Activated CD4-positive, alpha-beta T cell treated with anti-CD3 and anti-CD28 coated beads for 36 hours (primary cell): ENCODE results near the gene THBS3. TPM values are rescaled to one million over a fixed set of nuclear protein-coding genes. Genes with fewer than 3 reads are reported as not detected.
"Not testable (repeated sequence)": the region's sequence is repeated elsewhere in the genome, so short reads cannot be mapped to it uniquely, and the experiment has no call there.

Source experiments
- ATAC-seq: fragments of 200-7000 bp; cut with Tn5 transposase; one replicate; pipeline ENCODE4 v1.10.0; 2021; ENCODE audit warnings: mild to moderate bottlenecking, moderate library complexity
- CTCF ChIA-PET: fragments of 350-600 bp; sonication (Branson Sonifier 250); formaldehyde crosslinking; loops from one replicate; lab custom pipeline; 2021; ENCODE audit warnings: antibody characterized with exemption; lab: Charles Lee
- POLR2A ChIA-PET: fragments of 350-600 bp; sonication (Branson Sonifier 250); formaldehyde crosslinking; loops from one replicate; lab custom pipeline; 2021; ENCODE audit warnings: antibody characterized with exemption, inconsistent platforms; lab: Charles Lee
- DNase-seq: peaks from one replicate; pipeline ENCODE4 v3.0.0-alpha.2; 2020
- H3K27ac Mint-ChIP-seq: one replicate; pipeline ENCODE4 v1.8.0; 2021; ENCODE audit warnings: mixed read lengths
- H3K27me3 Mint-ChIP-seq: one replicate; pipeline ENCODE4 v1.8.0; 2021; ENCODE audit warnings: mixed read lengths
- H3K36me3 Mint-ChIP-seq: one replicate; pipeline ENCODE4 v1.8.0; 2021; ENCODE audit warnings: low read depth, mixed read lengths
- H3K4me1 Mint-ChIP-seq: one replicate; pipeline ENCODE4 v1.8.0; 2021; ENCODE audit warnings: mixed read lengths
- H3K4me3 Mint-ChIP-seq: one replicate; pipeline ENCODE4 v1.8.0; 2021; ENCODE audit warnings: mild to moderate bottlenecking, moderate library complexity, mixed read lengths
- H3K9me3 Mint-ChIP-seq: one replicate; pipeline ENCODE4 v1.8.0; 2021; ENCODE audit warnings: low read depth, mixed read lengths
- intact Hi-C, 2 experiments: fragments of 100-400 bp; cut with DNase I in 1 of 2; cut with micrococcal nuclease in 1 of 2; formaldehyde crosslinking; loops; one replicate each; pipeline versions ENCODE4 v1.14.2 to v1.15.1; 2022 to 2024; cut with DNase I, micrococcal nuclease
- total RNA-seq, 2 experiments: library from RNA; stranded (reverse); gene quantifications; one replicate each; pipeline ENCODE4 v1.2.3, GENCODE V29; 2021

The THBS3 gene
- total RNA-seq, 2 experiments from 2014 or later: 12.8 to 13.7 TPM

GRCh38 chr1:155250246-155250632 lies 42.5 kb upstream of the THBS3 start:
- ATAC-seq (peak; percentile 1), DNase-seq (peak; percentile 26)
- Mint-ChIP-seq H3K27ac (peak overlapping the region; percentile 31), H3K4me1 (peaks cover 24% of the 10 kb centered on the region), H3K27me3 (no peaks in the 10 kb centered on the region), H3K36me3 (peaks cover 7% of the 10 kb centered on the region), H3K4me3 (peak overlapping the region; percentile 38), H3K9me3 (no peaks in the 10 kb centered on the region)
- CTCF ChIA-PET: interaction anchor here (0.7 to 3.5 kb wide), 31 partner anchors 9 to 494 kb away, joined by 3 to 79 read pairs (median 5); partner anchors contain the start of genes CLK2, FDPS, KRTCAP2 and MTX1
- intact Hi-C loops: loop anchor here (1.0 kb wide), 5 partner anchors 27 to 342 kb away; partner anchors contain the start of genes FDPS (in 1 of the 2) and HCN3 (in 1 of the 2)
- POLR2A ChIA-PET: interaction anchor here (0.6 to 2.6 kb wide), 6 partner anchors 10 to 1035 kb away, joined by 3 to 7 read pairs (median 4); partner anchors contain the start of genes CLK2 and SCAMP3

GRCh38 chr1:155247667-155248553 lies 40.2 kb upstream of the THBS3 start:
- DNase-seq (no peak), ATAC-seq (no peak)
- CTCF ChIA-PET: interaction anchor here (0.6 to 1.8 kb wide), 7 partner anchors 16 to 143 kb away, joined by 3 to 6 read pairs (median 3); no protein-coding TSS in a partner anchor
- no peak overlapping the region for H3K4me3 Mint-ChIP-seq
- peaks cover 2% of the 10 kb centered on the region for H3K27me3 Mint-ChIP-seq
- peaks cover 22% of the 10 kb centered on the region for H3K4me1 Mint-ChIP-seq
- peaks cover 11% of the 10 kb centered on the region for H3K36me3 Mint-ChIP-seq
- no peak overlapping the region for H3K27ac Mint-ChIP-seq
- POLR2A ChIA-PET: no interaction called here
- H3K9me3 Mint-ChIP-seq: no peaks in the 10 kb centered on the region
- intact Hi-C loops: no loop called here

GRCh38 chr1:155246796-155247195 lies 39.1 kb upstream of the THBS3 start:
- CTCF ChIA-PET: interaction anchor here (0.9 to 1.8 kb wide), 3 partner anchors 52 to 77 kb away, joined by 3 to 6 read pairs (median 4); no protein-coding TSS in a partner anchor
- peaks cover 31% of the 10 kb centered on the region for H3K4me1 Mint-ChIP-seq
- H3K9me3 Mint-ChIP-seq, ATAC-seq, DNase-seq, H3K27me3 Mint-ChIP-seq, H3K27ac Mint-ChIP-seq, intact Hi-C loops, H3K4me3 Mint-ChIP-seq, POLR2A ChIA-PET: not testable (repeated sequence)
- H3K36me3 Mint-ChIP-seq: peaks cover 11% of the 10 kb centered on the region

GRCh38 chr1:155245163-155245524 lies 37.4 kb upstream of the THBS3 start:
- Mint-ChIP-seq H3K27ac (peak overlapping the region; percentile 90), H3K9me3 (no peaks in the 10 kb centered on the region), H3K36me3 (peaks cover 11% of the 10 kb centered on the region), H3K27me3 (peaks cover 2% of the 10 kb centered on the region), H3K4me1 (peaks cover 43% of the 10 kb centered on the region), H3K4me3 (peak overlapping the region; percentile 80)
- POLR2A ChIA-PET: interaction anchor here (0.7 to 0.9 kb wide), 2 partner anchors 86 to 271 kb away, joined by 4 to 9 read pairs; no protein-coding TSS in a partner anchor
- ATAC-seq: no peak
- intact Hi-C loops: loop anchor here in 1 of 2 experiments (1.0 to 2.0 kb wide), 2 partner anchors 28 to 110 kb away; partner anchors contain the start of genes CLK2 and SLC50A1
- CTCF ChIA-PET: interaction anchor here (0.6 to 1.3 kb wide), 6 partner anchors 18 to 1442 kb away, joined by 3 to 4 read pairs (median 3); partner anchors contain the start of gene CLK2
- DNase-seq: no peak

GRCh38 chr1:155244368-155245162 lies 36.9 kb upstream of the THBS3 start:
- peaks cover 2% of the 10 kb centered on the region for H3K27me3 Mint-ChIP-seq
- CTCF ChIA-PET: interaction anchor here (0.6 to 1.6 kb wide), 10 partner anchors 17 to 1443 kb away, joined by 3 to 6 read pairs (median 3); partner anchors contain the start of genes CLK2, KRTCAP2, RUSC1 and THBS3
- POLR2A ChIA-PET: interaction anchor here (0.6 to 1.9 kb wide), 5 partner anchors 29 to 542 kb away, joined by 3 to 5 read pairs (median 4); partner anchors contain the start of gene CLK2
- no peaks in the 10 kb centered on the region for H3K9me3 Mint-ChIP-seq
- DNase-seq: peak; percentile 98
- intact Hi-C loops: loop anchor here (1.0 to 2.0 kb wide), 4 partner anchors 17 to 109 kb away; partner anchors contain the start of genes CLK2 (in 1 of the 2), SLC50A1 (in 1 of the 2) and THBS3 (in 1 of the 2)
- peak overlapping the region; percentile 90 for H3K27ac Mint-ChIP-seq
- ATAC-seq: peak; percentile 96
- H3K4me3 Mint-ChIP-seq: peak overlapping the region; percentile 80
- H3K36me3 Mint-ChIP-seq: peaks cover 11% of the 10 kb centered on the region
- H3K4me1 Mint-ChIP-seq: peaks cover 44% of the 10 kb centered on the region

- Mint-ChIP-seq H3K27me3 (peaks cover 2% of the 10 kb centered on the region), H3K9me3 (no peaks in the 10 kb centered on the region), H3K4me3 (peak overlapping the region; percentile 80), H3K4me1 (peaks cover 44% of the 10 kb centered on the region), H3K27ac (peak overlapping the region; percentile 90), H3K36me3 (peaks cover 11% of the 10 kb centered on the region)
- intact Hi-C loops: no loop called here
- ChIA-PET CTCF (interaction anchor here (1.0 to 3.1 kb wide), 3 partner anchors 8 to 36 kb away, joined by 3 to 26 read pairs (median 3); partner anchors contain the start of gene THBS3), POLR2A (interaction anchor here (0.6 to 1.9 kb wide), 2 partner anchors 34 kb away, joined by 3 to 5 read pairs; no protein-coding TSS in a partner anchor)
- ATAC-seq: no peak
- DNase-seq: no peak
Measured at GRCh38 chr1:155242805-155243358, 35.2 kb upstream of the THBS3 start.

- intact Hi-C loops: loop anchor here in 1 of 2 experiments (1.0 kb wide), 5 partner anchors 15 to 48 kb away; partner anchors contain the start of gene SCAMP3
- ATAC-seq (no peak), DNase-seq (no peak)
- Mint-ChIP-seq H3K4me3 (peak overlapping the region; percentile 78), H3K4me1 (peaks cover 44% of the 10 kb centered on the region), H3K27ac (peak overlapping the region; percentile 68), H3K27me3 (peaks cover 2% of the 10 kb centered on the region), H3K36me3 (peaks cover 14% of the 10 kb centered on the region), H3K9me3 (no peaks in the 10 kb centered on the region)
- POLR2A ChIA-PET: interaction anchor here (0.6 to 0.7 kb wide), 2 partner anchors 260 to 1259 kb away, joined by 5 to 9 read pairs; no protein-coding TSS in a partner anchor
- CTCF ChIA-PET: interaction anchor here (0.6 to 3.1 kb wide), 6 partner anchors 9 to 80 kb away, joined by 3 to 26 read pairs (median 4); partner anchors contain the start of genes KRTCAP2 and RUSC1
Measured at GRCh38 chr1:155241841-155242264, 34.2 kb upstream of the THBS3 start.

- peak; percentile 79 for DNase-seq
- H3K4me3 Mint-ChIP-seq: peak overlapping the region; percentile 78
- intact Hi-C loops: loop anchor here in 1 of 2 experiments (1.0 kb wide), 5 partner anchors 14 to 47 kb away; partner anchors contain the start of gene SCAMP3
- ChIA-PET POLR2A (interaction anchor here (0.6 to 1.6 kb wide), 2 partner anchors 14 to 259 kb away, joined by 3 to 5 read pairs; partner anchors contain the start of gene ENTREP3), CTCF (interaction anchor here (0.6 to 3.1 kb wide), 7 partner anchors 10 to 150 kb away, joined by 3 to 26 read pairs (median 4); partner anchors contain the start of gene KRTCAP2)
- peaks cover 44% of the 10 kb centered on the region for H3K4me1 Mint-ChIP-seq
- peak; percentile 28 for ATAC-seq
- peak overlapping the region; percentile 79 for H3K27ac Mint-ChIP-seq
- peaks cover 17% of the 10 kb centered on the region for H3K36me3 Mint-ChIP-seq
- no peaks in the 10 kb centered on the region for H3K9me3 Mint-ChIP-seq
- peaks cover 2% of the 10 kb centered on the region for H3K27me3 Mint-ChIP-seq
Measured at GRCh38 chr1:155241069-155241679, 33.5 kb upstream of the THBS3 start.

GRCh38 chr1:155236451-155236850 lies 28.8 kb upstream of the THBS3 start:
- no peak overlapping the region for H3K27ac Mint-ChIP-seq
- ATAC-seq (no peak), DNase-seq (no peak)
- no peaks in the 10 kb centered on the region for H3K27me3 Mint-ChIP-seq
- peaks cover 10% of the 10 kb centered on the region for H3K36me3 Mint-ChIP-seq
- intact Hi-C loops: no loop called here
- no peak overlapping the region for H3K4me3 Mint-ChIP-seq
- H3K4me1 Mint-ChIP-seq: peaks cover 21% of the 10 kb centered on the region
- no peaks in the 10 kb centered on the region for H3K9me3 Mint-ChIP-seq
- CTCF ChIA-PET: interaction anchor here (0.8 kb wide), 1 partner anchor 61 kb away, joined by 5 read pairs; no protein-coding TSS in a partner anchor
- POLR2A ChIA-PET: interaction anchor here (0.6 to 0.7 kb wide), 2 partner anchors 7 to 939 kb away, joined by 3 read pairs; no protein-coding TSS in a partner anchor
